ENCODE measurements around the gene PRR5.

The PRR5 gene

DNA sequence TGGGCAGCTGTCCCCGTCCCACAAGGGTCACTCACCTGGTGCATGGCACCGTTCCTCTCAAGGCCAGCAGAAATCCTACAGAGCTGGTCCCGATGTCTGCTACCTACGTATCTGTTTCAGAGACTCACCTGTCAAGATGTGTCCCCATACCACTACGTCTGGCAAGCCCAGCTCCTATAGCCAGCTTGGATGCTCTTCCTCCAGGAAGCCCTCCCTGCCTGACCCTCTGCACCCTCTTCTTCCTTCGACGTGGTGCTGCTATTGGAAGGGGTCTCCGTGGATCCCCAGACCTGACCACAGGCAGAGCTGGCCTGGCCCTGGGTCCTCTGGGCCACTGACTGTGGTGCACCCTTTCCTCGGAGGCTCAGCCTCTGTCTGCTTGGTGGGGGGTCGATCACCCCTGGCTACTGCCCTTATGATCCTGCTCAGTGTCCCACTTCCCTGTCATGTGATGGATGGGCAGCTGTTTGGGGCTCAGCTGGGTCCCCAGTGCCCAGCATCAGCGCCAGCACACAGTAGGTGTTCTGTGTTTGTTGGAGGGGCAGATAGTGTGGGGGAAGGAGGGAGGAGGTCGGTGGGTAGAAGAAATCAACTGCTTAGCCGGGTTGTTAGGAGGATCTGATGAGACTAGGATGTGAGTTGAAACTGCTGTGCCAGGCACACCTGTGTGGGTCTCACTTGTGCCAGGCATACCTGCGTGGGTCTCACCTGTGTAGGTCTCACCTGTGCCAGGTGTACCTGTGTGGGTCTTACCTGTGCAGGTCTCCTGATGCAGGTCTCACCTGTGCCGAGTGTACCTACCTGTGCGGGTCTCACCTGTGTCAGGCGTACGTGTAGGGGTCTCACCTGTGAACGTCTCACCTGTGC, 28.7 kb downstream of the PRR5 start:
- H3K36me3 ChIP-seq (ENCODE audit: insufficient read depth) = no peaks in the 10 kb centered on the region
- H3K9ac ChIP-seq = no peak overlapping the region
- H3K27me3 ChIP-seq (ENCODE audit: insufficient read depth, low read depth) = no peaks in the 10 kb centered on the region
- H3K4me2 ChIP-seq = no peak overlapping the region
- no peak overlapping the region for H3K27ac ChIP-seq
- no peak overlapping the region for H3K4me3 ChIP-seq (IDR thresholded peaks at IDR 0.05; ENCODE audit: insufficient read depth, low read depth, low read length)
- H3K4me1 ChIP-seq (ENCODE audit: low read depth, poor library complexity, severe bottlenecking) = no peaks in the 10 kb centered on the region
- no peaks in the 10 kb centered on the region for H3K79me2 ChIP-seq (ENCODE audit: insufficient read depth, low read depth)
- no peak overlapping the region for H2AFZ ChIP-seq (ENCODE audit: low read depth)
- no peak for TF ChIP-seq CTCF (conservative IDR thresholded peaks at IDR 0.05; ENCODE audit: low read depth, low read length)
- H4K20me1 ChIP-seq (ENCODE audit: insufficient read depth) = no peaks in the 10 kb centered on the region

DNA sequence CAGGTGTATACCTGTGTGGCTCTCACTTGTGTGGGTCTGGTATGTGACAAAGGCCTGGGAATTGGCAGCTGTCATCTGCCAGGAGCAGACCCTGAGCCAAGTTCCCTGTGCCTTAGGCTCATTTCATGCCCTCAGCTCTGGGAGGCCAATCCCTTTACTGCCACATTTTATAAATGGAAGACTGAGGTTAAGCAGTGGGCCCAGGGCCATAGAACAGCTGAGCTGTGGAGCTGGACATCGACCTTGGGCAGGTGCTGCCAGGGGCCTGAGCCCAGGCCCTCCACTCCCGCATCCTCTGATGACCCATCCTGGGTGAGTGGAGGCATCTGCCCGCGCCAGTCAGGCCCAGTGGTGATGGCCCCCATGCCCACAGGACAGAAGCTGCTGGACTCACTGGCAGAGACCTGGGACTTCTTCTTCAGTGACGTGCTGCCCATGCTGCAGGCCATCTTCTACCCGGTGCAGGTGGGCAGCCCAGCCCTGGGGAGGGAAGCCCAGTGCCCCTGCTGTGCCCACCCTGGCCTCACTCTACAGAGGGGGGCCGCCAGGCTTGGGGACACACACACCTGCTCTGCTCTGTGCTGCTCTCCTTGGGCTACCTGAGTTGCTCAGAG, 29.5 kb downstream of the PRR5 start:
- Histone ChIP-seq H3K4me1 (ENCODE audit: low read depth, poor library complexity, severe bottlenecking) (no peaks in the 10 kb centered on the region), H3K36me3 (ENCODE audit: insufficient read depth) (no peaks in the 10 kb centered on the region), H2AFZ (ENCODE audit: low read depth) (no peak overlapping the region), H3K9ac (no peak overlapping the region), H4K20me1 (ENCODE audit: insufficient read depth) (no peaks in the 10 kb centered on the region), H3K4me2 (no peak overlapping the region), H3K27me3 (ENCODE audit: insufficient read depth, low read depth) (no peaks in the 10 kb centered on the region), H3K27ac (no peak overlapping the region), H3K79me2 (ENCODE audit: insufficient read depth, low read depth) (no peaks in the 10 kb centered on the region), H3K4me3 (IDR thresholded peaks at IDR 0.05; ENCODE audit: insufficient read depth, low read depth, low read length) (no peak overlapping the region)
- no peak for TF ChIP-seq CTCF (conservative IDR thresholded peaks at IDR 0.05; ENCODE audit: low read depth, low read length)

DNA sequence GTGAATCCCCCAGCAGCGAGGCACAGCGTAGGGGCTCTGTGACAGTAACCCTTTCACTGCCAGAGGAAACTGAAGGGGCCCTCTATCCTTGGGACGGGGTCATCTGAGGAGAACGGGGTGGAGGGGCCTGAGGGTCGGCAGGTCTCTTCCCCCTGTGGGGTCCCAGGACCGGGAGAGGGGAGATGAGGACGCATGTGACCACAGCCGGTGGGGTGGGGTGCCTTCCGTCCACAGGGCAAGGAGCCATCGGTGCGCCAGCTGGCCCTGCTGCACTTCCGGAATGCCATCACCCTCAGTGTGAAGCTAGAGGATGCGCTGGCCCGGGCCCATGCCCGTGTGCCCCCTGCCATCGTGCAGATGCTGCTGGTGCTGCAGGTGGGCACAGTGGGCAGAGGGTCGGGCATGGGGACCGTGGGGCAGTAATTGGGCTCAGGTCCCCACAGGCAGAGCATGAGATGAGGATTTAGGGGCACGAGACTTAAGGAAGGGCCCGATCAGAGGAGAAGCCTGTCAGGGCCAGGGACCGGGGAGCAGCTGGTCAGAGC, 30.1 kb downstream of the PRR5 start:
- H3K36me3 ChIP-seq (ENCODE audit: insufficient read depth) = no peaks in the 10 kb centered on the region
- no peak overlapping the region for H2AFZ ChIP-seq (ENCODE audit: low read depth)
- H3K4me3 ChIP-seq (IDR thresholded peaks at IDR 0.05; ENCODE audit: insufficient read depth, low read depth, low read length) = no peak overlapping the region
- no peaks in the 10 kb centered on the region for H3K27me3 ChIP-seq (ENCODE audit: insufficient read depth, low read depth)
- no peak for TF ChIP-seq CTCF (conservative IDR thresholded peaks at IDR 0.05; ENCODE audit: low read depth, low read length)
- H3K9ac ChIP-seq = no peak overlapping the region
- no peak overlapping the region for H3K4me2 ChIP-seq
- H3K4me1 ChIP-seq (ENCODE audit: low read depth, poor library complexity, severe bottlenecking) = no peaks in the 10 kb centered on the region
- no peaks in the 10 kb centered on the region for H3K79me2 ChIP-seq (ENCODE audit: insufficient read depth, low read depth)
- no peaks in the 10 kb centered on the region for H4K20me1 ChIP-seq (ENCODE audit: insufficient read depth)
- no peak overlapping the region for H3K27ac ChIP-seq

- no peak overlapping the region for H3K4me3 ChIP-seq (IDR thresholded peaks at IDR 0.05; ENCODE audit: insufficient read depth, low read depth, low read length)
- H3K36me3 ChIP-seq (ENCODE audit: insufficient read depth) = no peaks in the 10 kb centered on the region
- H3K9ac ChIP-seq = no peak overlapping the region
- no peak overlapping the region for H3K4me2 ChIP-seq
- H3K79me2 ChIP-seq (ENCODE audit: insufficient read depth, low read depth) = no peaks in the 10 kb centered on the region
- no peaks in the 10 kb centered on the region for H3K4me1 ChIP-seq (ENCODE audit: low read depth, poor library complexity, severe bottlenecking)
- no peaks in the 10 kb centered on the region for H4K20me1 ChIP-seq (ENCODE audit: insufficient read depth)
- no peak overlapping the region for H2AFZ ChIP-seq (ENCODE audit: low read depth)
- H3K27me3 ChIP-seq (ENCODE audit: insufficient read depth, low read depth) = no peaks in the 10 kb centered on the region
- H3K27ac ChIP-seq = no peak overlapping the region
- TF ChIP-seq CTCF (conservative IDR thresholded peaks at IDR 0.05; ENCODE audit: low read depth, low read length) = no peak
These were observed 30.7 kb downstream of the PRR5 start for GRCh38 chr22:44732661-44733060.
